Panc1 (cell line): Measurements from ENCODE around the gene OVOL3.
A peak's percentile ranks its signal among the peaks of the same experiment; 100 is the strongest.

Experiments used
- POLR2AphosphoS5 ChIP-seq: IDR thresholded peaks from 2 replicates; pipeline ENCODE4 v1.6.1; 2012; ENCODE audit warnings: mild to moderate bottlenecking, low read depth, low read length, moderate library complexity
- REST ChIP-seq, 2 experiments: IDR thresholded peaks; 2 replicates each; pipeline ENCODE4 v1.6.1; 2011 to 2012; ENCODE audit warnings: low read depth in 2 of 2, control low read depth in 1 of 2, low read length in 1 of 2, mild to moderate bottlenecking in 1 of 2, moderate library complexity in 1 of 2; ENCODE audit not compliant: insufficient read depth in 1 of 2
- SIN3A ChIP-seq: IDR thresholded peaks from 2 replicates; pipeline ENCODE4 v1.6.1; 2012; ENCODE audit warnings: low read depth, mild to moderate bottlenecking, low read length, moderate library complexity, borderline replicate concordance; ENCODE audit not compliant: insufficient read depth
- TCF7L2 ChIP-seq: IDR thresholded peaks from 2 replicates; pipeline ENCODE4 v1.6.1; 2011; ENCODE audit warnings: mild to moderate bottlenecking, low read depth, low read length, inconsistent platforms
- TF ChIP-seq, protein P1 (sequence below): fragments of 450-650 bp; IDR thresholded peaks from 2 replicates; pipeline ENCODE4 v1.5.1; 2017; ENCODE audit warnings: mild to moderate bottlenecking

DNA sequence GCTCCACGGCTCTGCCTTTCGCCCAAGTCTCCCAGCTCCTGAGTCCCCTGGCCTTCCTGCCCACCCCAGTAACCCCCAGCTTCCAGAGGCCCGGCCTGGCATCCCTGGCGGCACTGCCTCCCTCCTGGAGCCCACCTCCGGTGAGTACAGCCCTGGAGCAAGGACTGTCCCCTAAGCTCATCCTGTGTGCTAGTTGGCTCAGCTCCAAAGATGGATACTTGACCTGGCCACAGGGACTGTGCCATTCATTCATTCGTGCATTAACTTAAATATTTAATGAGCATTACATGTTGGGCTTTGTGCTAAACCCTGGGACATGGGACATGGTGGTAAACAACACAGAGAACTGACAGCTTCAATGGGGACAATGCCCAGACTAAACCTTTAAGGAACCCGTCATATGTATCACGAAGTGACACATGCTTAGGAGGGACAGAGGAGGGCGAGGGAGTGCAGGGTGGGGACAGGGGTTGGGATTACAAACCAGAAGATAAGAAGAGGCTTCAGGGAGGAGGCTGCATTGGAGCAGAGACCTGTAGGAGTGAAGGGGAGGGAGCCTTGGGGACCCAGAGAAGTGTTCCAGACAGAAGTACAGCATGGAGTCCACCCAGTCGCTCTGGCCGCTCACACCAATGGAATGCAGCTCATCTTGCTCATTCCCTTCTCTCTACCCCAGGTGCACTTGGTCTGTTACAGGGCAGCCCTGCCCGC, 6.9 kb upstream of the OVOL3 start:
- TF ChIP-seq, protein P1, sequence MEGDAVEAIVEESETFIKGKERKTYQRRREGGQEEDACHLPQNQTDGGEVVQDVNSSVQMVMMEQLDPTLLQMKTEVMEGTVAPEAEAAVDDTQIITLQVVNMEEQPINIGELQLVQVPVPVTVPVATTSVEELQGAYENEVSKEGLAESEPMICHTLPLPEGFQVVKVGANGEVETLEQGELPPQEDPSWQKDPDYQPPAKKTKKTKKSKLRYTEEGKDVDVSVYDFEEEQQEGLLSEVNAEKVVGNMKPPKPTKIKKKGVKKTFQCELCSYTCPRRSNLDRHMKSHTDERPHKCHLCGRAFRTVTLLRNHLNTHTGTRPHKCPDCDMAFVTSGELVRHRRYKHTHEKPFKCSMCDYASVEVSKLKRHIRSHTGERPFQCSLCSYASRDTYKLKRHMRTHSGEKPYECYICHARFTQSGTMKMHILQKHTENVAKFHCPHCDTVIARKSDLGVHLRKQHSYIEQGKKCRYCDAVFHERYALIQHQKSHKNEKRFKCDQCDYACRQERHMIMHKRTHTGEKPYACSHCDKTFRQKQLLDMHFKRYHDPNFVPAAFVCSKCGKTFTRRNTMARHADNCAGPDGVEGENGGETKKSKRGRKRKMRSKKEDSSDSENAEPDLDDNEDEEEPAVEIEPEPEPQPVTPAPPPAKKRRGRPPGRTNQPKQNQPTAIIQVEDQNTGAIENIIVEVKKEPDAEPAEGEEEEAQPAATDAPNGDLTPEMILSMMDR, result no peak
- TF ChIP-seq REST (IDR thresholded peaks at IDR 0.05; ENCODE audit: insufficient read depth in 1 of 2, low read depth in 2 of 2, low read length in 1 of 2) (no peak), POLR2AphosphoS5 (peak; percentile 7; the same call in 1 of the 2 replicates), SIN3A (no peak), TCF7L2 (no peak)
